HEK293 (cell line): ENCODE measurements around the gene SHC3.

Source experiments
- PRDM10 ChIP-seq: fragments of 450-650 bp; formaldehyde crosslinking; IDR thresholded peaks from 2 replicates; pipeline ENCODE4 v1.5.1; 2016; ENCODE audit warnings: missing biosample characterization, missing genetic modification characterization
- ZNF707 ChIP-seq: fragments of 450-650 bp; formaldehyde crosslinking; IDR thresholded peaks from 2 replicates; pipeline ENCODE4 v1.5.1; 2016; ENCODE audit warnings: missing biosample characterization, missing genetic modification characterization
- TF ChIP-seq, protein P1 (sequence below): fragments of 450-650 bp; formaldehyde crosslinking; IDR thresholded peaks from 2 replicates; pipeline ENCODE4 v1.5.1; 2016; ENCODE audit warnings: missing biosample characterization, missing genetic modification characterization

- no peak for TF ChIP-seq PRDM10 (tag by site-specific recombination)
- no peak for TF ChIP-seq ZNF707
- TF ChIP-seq, protein P1, sequence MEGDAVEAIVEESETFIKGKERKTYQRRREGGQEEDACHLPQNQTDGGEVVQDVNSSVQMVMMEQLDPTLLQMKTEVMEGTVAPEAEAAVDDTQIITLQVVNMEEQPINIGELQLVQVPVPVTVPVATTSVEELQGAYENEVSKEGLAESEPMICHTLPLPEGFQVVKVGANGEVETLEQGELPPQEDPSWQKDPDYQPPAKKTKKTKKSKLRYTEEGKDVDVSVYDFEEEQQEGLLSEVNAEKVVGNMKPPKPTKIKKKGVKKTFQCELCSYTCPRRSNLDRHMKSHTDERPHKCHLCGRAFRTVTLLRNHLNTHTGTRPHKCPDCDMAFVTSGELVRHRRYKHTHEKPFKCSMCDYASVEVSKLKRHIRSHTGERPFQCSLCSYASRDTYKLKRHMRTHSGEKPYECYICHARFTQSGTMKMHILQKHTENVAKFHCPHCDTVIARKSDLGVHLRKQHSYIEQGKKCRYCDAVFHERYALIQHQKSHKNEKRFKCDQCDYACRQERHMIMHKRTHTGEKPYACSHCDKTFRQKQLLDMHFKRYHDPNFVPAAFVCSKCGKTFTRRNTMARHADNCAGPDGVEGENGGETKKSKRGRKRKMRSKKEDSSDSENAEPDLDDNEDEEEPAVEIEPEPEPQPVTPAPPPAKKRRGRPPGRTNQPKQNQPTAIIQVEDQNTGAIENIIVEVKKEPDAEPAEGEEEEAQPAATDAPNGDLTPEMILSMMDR: no peak
Measured at GRCh38 chr9:89212171-89212570, 33.6 kb upstream of the SHC3 start.
